Duodenal mucosa (tissue), 2 donors: Measurements from ENCODE around the gene MYL12A.

ENCODE experiments used
- H3K27ac ChIP-seq: one replicate; pipeline ENCODE4 v1.7.0; 2013; ENCODE audit warnings: low read depth, low read length
- H3K27me3 ChIP-seq, 2 donors: one replicate each; pipeline ENCODE4 v1.7.0; 2013; ENCODE audit warnings: low read length in 2 of 2, control low read depth in 1 of 2; ENCODE audit not compliant: insufficient read depth in 2 of 2, control insufficient read depth in 1 of 2
- H3K36me3 ChIP-seq, 2 donors: one replicate each; pipeline ENCODE4 v1.7.0; 2013; ENCODE audit warnings: low read length in 2 of 2, control low read depth in 1 of 2; ENCODE audit not compliant: insufficient read depth in 2 of 2, control insufficient read depth in 1 of 2
- H3K4me1 ChIP-seq, 2 donors: one replicate each; pipeline ENCODE4 v1.7.0; 2013; ENCODE audit warnings: low read length in 2 of 2, control low read depth in 1 of 2; ENCODE audit not compliant: insufficient read depth in 2 of 2, control insufficient read depth in 1 of 2
- H3K4me3 ChIP-seq, 2 donors: one replicate each; pipeline ENCODE4 v1.7.0; 2013; ENCODE audit warnings: low read length in 2 of 2, low read depth in 1 of 2
- H3K9ac ChIP-seq, 2 donors: one replicate each; pipeline ENCODE4 v1.7.0; 2013; ENCODE audit warnings: low read length in 2 of 2, low read depth in 1 of 2
- H3K9me3 ChIP-seq, 2 donors: one replicate each; pipeline ENCODE4 v1.7.0; 2013; ENCODE audit warnings: low read length in 2 of 2, control low read depth in 1 of 2; ENCODE audit not compliant: control insufficient read depth in 1 of 2

MYL12A gene

GRCh38 chr18:3245853-3246634 lies 1.6 kb upstream of the MYL12A start:
- peak overlapping the region; percentile 88 to 89 for H3K4me3 ChIP-seq
- no peaks in the 10 kb centered on the region for H3K27me3 ChIP-seq
- H3K27ac ChIP-seq = peak overlapping the region; percentile 99
- H3K9ac ChIP-seq = peak overlapping the region; percentile 95 to 98
- peaks cover 23 to 29% of the 10 kb centered on the region in 2 donors for H3K4me1 ChIP-seq
- H3K36me3 ChIP-seq = peaks cover 3 to 4% of the 10 kb centered on the region in 2 donors
- peaks cover 2 to 7% of the 10 kb centered on the region in 2 donors for H3K9me3 ChIP-seq

GRCh38 chr18:3246635-3247239 lies 864 bp upstream of the MYL12A start:
- peak overlapping the region; percentile 88 to 89 for H3K4me3 ChIP-seq
- peak overlapping the region; percentile 95 to 98 for H3K9ac ChIP-seq
- H3K9me3 ChIP-seq = peaks cover 0 to under 1% of the 10 kb centered on the region in 2 donors
- peaks cover 3 to 4% of the 10 kb centered on the region in 2 donors for H3K36me3 ChIP-seq
- peak overlapping the region; percentile 99 for H3K27ac ChIP-seq
- H3K27me3 ChIP-seq = no peaks in the 10 kb centered on the region
- peaks cover 29% of the 10 kb centered on the region in 2 donors for H3K4me1 ChIP-seq

DNA sequence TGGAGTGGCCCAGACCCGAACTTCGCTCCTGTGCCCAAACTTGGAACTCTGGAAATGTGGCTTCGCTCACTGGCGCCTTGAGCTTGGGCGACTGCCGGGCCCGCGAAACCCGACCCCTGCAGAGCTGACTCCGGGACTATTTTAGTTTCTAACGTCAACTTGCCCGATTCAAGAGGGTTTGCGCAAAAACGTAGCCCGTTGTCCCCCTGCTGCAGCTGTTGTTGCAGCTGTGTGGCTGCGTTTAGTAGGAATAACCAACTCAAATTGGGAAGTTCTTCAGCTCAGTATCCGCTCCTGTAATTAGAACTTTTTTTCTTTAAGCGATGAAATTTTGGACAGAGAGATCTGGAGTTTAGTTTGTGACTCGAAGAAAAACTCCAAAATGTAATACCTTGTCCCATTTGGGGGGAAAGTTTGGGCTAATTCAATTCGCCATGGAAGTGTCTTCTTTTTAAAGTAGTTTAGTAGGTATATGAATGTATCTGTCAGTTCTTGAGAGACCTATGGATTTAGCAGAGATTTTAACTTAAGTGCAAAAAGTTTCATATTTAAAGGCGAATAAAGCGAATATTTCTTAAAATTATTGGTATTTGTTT lies 559 bp downstream of the MYL12A start:
- H3K27me3 ChIP-seq = no peaks in the 10 kb centered on the region
- peaks cover 29 to 43% of the 10 kb centered on the region in 2 donors for H3K4me1 ChIP-seq
- peak overlapping the region; percentile 99 for H3K27ac ChIP-seq
- peaks cover 5 to 6% of the 10 kb centered on the region in 2 donors for H3K36me3 ChIP-seq
- H3K9ac ChIP-seq = peak overlapping the region; percentile 95 to 98
- H3K4me3 ChIP-seq = peak overlapping the region; percentile 88 to 89
- no peaks in the 10 kb centered on the region for H3K9me3 ChIP-seq

DNA sequence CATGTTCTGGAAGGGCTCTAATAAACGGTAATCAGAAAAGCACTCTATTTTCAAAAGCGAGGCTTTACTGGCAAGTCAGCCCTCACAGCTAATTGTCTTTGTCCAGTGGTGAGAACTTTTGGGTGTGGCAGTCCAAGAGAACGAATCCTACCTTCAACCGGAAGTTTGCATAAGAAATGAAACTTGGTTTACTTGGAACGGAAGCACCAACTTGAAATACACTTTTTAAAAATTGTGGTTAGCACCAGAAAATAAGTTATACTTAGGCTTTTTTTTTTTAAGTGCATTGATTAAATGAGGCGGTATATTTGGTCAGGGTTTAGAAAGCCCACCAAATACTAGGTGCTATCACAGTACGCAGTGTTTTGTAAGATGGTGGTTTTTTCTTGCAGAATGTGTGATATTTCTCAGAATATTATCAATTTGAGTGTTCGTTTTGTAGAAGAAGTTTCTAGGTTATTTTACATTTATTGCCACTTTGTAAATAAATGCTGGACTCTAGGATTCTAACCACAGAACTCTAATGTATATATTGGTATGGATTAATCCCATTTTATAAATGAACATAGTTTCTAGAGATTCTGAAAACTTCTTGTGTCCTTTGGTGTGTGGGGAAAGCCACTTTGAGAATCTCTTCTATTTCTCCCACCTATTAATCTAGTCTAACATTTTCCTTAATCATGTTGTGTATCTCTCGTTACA lies 1.2 kb downstream of the MYL12A start:
- H3K9ac ChIP-seq = peak overlapping the region; percentile 95 to 98
- peaks cover 29 to 45% of the 10 kb centered on the region in 2 donors for H3K4me1 ChIP-seq
- no peaks in the 10 kb centered on the region for H3K9me3 ChIP-seq
- peak overlapping the region; percentile 99 for H3K27ac ChIP-seq
- H3K27me3 ChIP-seq = no peaks in the 10 kb centered on the region
- peaks cover 11 to 13% of the 10 kb centered on the region in 2 donors for H3K36me3 ChIP-seq
- H3K4me3 ChIP-seq = peak overlapping the region; percentile 88 to 89

DNA sequence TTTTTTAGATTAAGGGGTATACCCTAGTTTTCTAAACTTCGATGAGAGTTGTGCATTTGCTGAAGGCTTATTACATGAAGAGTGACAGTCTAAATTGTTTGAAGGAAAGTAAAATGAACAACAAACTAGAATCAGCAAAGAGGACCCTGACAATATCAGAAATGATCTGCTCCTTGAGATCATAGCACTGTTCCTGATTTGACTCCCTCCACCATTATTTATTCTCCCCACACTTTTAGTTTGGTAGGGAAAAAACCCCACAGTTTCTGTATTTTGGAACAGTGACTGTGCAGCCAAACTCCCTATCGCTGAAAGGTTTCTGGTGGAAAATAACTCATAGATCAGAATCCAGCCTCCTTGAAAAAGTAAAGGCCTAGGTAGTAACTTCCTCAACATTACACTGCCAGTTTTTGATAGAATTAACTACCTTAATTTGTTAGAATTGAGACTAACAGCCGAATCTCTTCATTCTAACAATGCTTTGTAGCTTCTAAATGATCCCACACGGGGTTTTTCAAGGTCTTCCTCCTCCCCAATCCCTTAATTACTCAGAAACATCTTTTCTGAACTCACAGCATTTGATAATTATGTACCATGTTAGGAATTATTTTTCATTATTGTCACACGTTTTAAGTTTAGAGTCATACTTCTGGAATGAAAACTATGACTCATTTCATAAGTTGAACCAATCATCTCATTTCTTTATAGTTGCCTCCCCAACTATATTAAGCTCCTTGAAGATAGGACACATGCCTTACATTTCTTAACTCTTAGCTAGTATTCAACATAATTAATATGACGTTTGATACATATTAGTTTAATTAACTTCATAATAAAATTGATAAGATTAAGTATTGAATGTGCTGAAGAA lies 2.9 kb downstream of the MYL12A start:
- Histone ChIP-seq H3K9me3 (no peaks in the 10 kb centered on the region), H3K27me3 (no peaks in the 10 kb centered on the region), H3K4me1 (peaks cover 26 to 38% of the 10 kb centered on the region in 2 donors), H3K4me3 (peak overlapping the region; percentile 0 to 23), H3K9ac (peak overlapping the region; percentile 2 to 40), H3K36me3 (peaks cover 28 to 29% of the 10 kb centered on the region in 2 donors), H3K27ac (no peak overlapping the region)

DNA sequence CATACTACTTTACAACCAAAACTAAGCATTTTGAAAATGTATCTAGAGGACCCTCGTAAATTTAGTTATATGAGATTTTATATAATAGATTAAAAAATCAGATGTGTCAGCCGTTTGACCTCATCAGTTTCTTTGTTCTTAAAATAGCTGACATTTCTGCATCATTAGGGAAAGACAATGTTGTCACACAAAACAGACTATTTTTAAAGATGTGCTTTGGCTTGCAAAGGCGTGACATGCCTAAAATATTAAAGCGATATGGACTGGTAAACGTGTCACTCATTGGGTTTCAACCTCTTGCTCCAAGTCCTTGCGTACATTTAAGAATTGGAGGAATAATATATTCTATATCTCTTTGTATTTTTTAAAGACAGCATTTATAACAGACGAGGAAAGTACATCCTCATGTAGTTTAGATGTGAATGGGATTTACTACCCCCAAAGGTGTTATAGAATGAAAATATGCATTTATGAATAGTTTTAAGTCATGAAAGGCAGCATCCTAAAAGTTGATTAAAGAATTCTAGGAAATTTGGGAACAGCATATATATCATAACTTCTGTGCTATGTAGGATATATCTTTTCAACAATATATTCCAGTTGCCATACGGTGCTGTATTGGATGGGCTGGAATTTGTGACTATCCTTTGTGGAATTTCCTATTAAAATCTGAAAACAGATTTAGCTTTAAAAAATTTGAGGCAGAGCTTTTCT lies 3.8 kb downstream of the MYL12A start:
- Histone ChIP-seq H3K4me1 (peaks cover 23 to 35% of the 10 kb centered on the region in 2 donors), H3K4me3 (no peak overlapping the region), H3K27ac (no peak overlapping the region), H3K9ac (no peak overlapping the region), H3K27me3 (no peaks in the 10 kb centered on the region), H3K9me3 (no peaks in the 10 kb centered on the region), H3K36me3 (peaks cover 36 to 38% of the 10 kb centered on the region in 2 donors)

- no peak overlapping the region for H3K27ac ChIP-seq
- H3K27me3 ChIP-seq = no peaks in the 10 kb centered on the region
- peaks cover 41% of the 10 kb centered on the region in 2 donors for H3K36me3 ChIP-seq
- no peak overlapping the region for H3K4me3 ChIP-seq
- no peaks in the 10 kb centered on the region for H3K9me3 ChIP-seq
- peaks cover 18 to 35% of the 10 kb centered on the region in 2 donors for H3K4me1 ChIP-seq
- no peak overlapping the region for H3K9ac ChIP-seq
These were observed 4.3 kb downstream of the MYL12A start for GRCh38 chr18:3251963-3252277.

- Histone ChIP-seq H3K27me3 (no peaks in the 10 kb centered on the region), H3K4me1 (peaks cover 18 to 35% of the 10 kb centered on the region in 2 donors), H3K4me3 (no peak overlapping the region), H3K36me3 (peaks cover 48 to 50% of the 10 kb centered on the region in 2 donors), H3K9me3 (no peaks in the 10 kb centered on the region), H3K9ac (no peak overlapping the region), H3K27ac (no peak overlapping the region)
These were observed 5.2 kb downstream of the MYL12A start for GRCh38 chr18:3252843-3253242.

DNA sequence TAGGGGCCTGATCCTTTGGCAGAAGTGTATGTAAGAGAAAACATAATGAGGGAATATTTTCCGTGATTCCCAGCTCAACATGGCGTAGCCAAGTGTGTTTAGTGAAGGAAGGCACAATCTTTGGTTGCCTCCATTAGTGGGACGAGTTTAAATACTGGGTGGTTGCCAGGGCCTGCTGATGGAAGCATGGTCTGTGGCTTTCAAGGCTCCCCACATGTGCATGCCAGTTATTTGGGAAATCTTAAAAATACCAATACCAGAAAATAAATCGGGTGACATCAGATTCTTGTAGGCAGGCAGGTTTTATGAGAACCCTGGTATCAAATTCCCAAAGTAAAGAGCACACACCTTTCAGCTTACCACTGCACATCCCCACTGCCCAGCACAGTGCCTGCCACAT lies 7.1 kb downstream of the MYL12A start:
- Histone ChIP-seq H3K27me3 (no peaks in the 10 kb centered on the region), H3K9ac (no peak overlapping the region), H3K27ac (no peak overlapping the region), H3K4me3 (no peak overlapping the region), H3K36me3 (peaks cover 46 to 59% of the 10 kb centered on the region in 2 donors), H3K9me3 (no peaks in the 10 kb centered on the region), H3K4me1 (peaks cover 12 to 29% of the 10 kb centered on the region in 2 donors)
